Mesendoderm (in vitro differentiated cells): Measurements from ENCODE around the gene EIF2B4.
"Not testable (repeated sequence)": the region's sequence is repeated elsewhere in the genome, so short reads cannot be mapped to it uniquely, and the experiment has no call there.

Experiments used
- DNase-seq: peaks from one replicate; pipeline ENCODE4 v3.0.0; 2013
- H2AK5ac ChIP-seq: 2 replicates; pipeline ENCODE4 v1.6.1; 2013; ENCODE audit warnings: low read length, inconsistent platforms
- H2BK120ac ChIP-seq: 2 replicates; pipeline ENCODE4 v1.6.1; 2013; ENCODE audit warnings: low read depth, mild to moderate bottlenecking, low read length, moderate library complexity, mixed read lengths
- H2BK15ac ChIP-seq: replicated peaks from 2 replicates; pipeline ENCODE4 v1.6.1; 2013; ENCODE audit warnings: low read depth, mild to moderate bottlenecking, moderate library complexity
- H2BK5ac ChIP-seq: 2 replicates; pipeline ENCODE4 v1.6.1; 2013; ENCODE audit warnings: low read length, inconsistent platforms
- H3K18ac ChIP-seq: 2 replicates; pipeline ENCODE4 v1.6.1; 2013; ENCODE audit warnings: mild to moderate bottlenecking, low read length, mixed read lengths
- H3K23ac ChIP-seq: one replicate; pipeline ENCODE4 v1.6.1; 2013; ENCODE audit warnings: low read length
- H3K27ac ChIP-seq: 2 replicates; pipeline ENCODE4 v1.5.1; 2013; ENCODE audit warnings: low read depth, mild to moderate bottlenecking, inconsistent platforms, low read length, moderate library complexity
- H3K27me3 ChIP-seq: 2 replicates; pipeline ENCODE4 v1.6.1; 2013; ENCODE audit warnings: low read length, control low read depth, mild to moderate bottlenecking, inconsistent platforms; ENCODE audit not compliant: insufficient read depth, poor library complexity
- H3K36me3 ChIP-seq: 2 replicates; pipeline ENCODE4 v1.6.1; 2013; ENCODE audit warnings: low read length, inconsistent platforms; ENCODE audit not compliant: control insufficient read depth, insufficient read depth
- H3K4ac ChIP-seq: one replicate; pipeline ENCODE4 v1.6.1; 2013; ENCODE audit warnings: low read depth, mild to moderate bottlenecking, low read length, moderate library complexity
- H3K4me1 ChIP-seq: 2 replicates; pipeline ENCODE4 v1.6.1; 2013; ENCODE audit warnings: low read depth, low read length, inconsistent platforms; ENCODE audit not compliant: control insufficient read depth
- H3K4me2 ChIP-seq: 2 replicates; pipeline ENCODE4 v1.6.1; 2013; ENCODE audit warnings: low read length
- H3K4me3 ChIP-seq: 2 replicates; pipeline ENCODE4 v1.5.1; 2013; ENCODE audit warnings: mild to moderate bottlenecking, low read length
- H3K56ac ChIP-seq: one replicate; pipeline ENCODE4 v1.6.1; 2013; ENCODE audit warnings: low read length
- H3K79me1 ChIP-seq: 2 replicates; pipeline ENCODE4 v1.6.1; 2013; ENCODE audit warnings: low read length, inconsistent platforms
- H3K79me2 ChIP-seq: 2 replicates; pipeline ENCODE4 v1.6.1; 2013; ENCODE audit warnings: mild to moderate bottlenecking, low read length; ENCODE audit not compliant: control insufficient read depth, insufficient read depth
- H3K9ac ChIP-seq: 2 replicates; pipeline ENCODE4 v1.6.1; 2013; ENCODE audit warnings: low read length, inconsistent platforms
- H4K5ac ChIP-seq: one replicate; pipeline ENCODE4 v1.6.1; 2013; ENCODE audit warnings: low read length
- H4K8ac ChIP-seq: one replicate; pipeline ENCODE4 v1.6.1; 2013; ENCODE audit warnings: low read depth, mild to moderate bottlenecking, control low read depth, low read length, moderate library complexity
- WGBS: extraction: QIAGEN DNeasy Blood & Tissue Kit; methylation state at CpG from one replicate; pipeline ENCODE4 v1.1.7; 2013; ENCODE audit warnings: low lambda C conversion rate, missing lambda C conversion rate; ENCODE audit not compliant: insufficient coverage; ENCODE audit errors: extremely low coverage; 5-methylcytosine and 5-hydroxymethylcytosine counted together

The EIF2B4 gene

GRCh38 chr2:27319839-27320238 is 50.3 kb downstream of the EIF2B4 start:
- H3K23ac ChIP-seq, H3K56ac ChIP-seq, H3K18ac ChIP-seq, H3K79me1 ChIP-seq, H3K9ac ChIP-seq, H2BK5ac ChIP-seq, H3K4ac ChIP-seq, H4K8ac ChIP-seq, H3K79me2 ChIP-seq, H3K4me3 ChIP-seq, H4K5ac ChIP-seq, DNase-seq, H2AK5ac ChIP-seq, H2BK15ac ChIP-seq, H3K27me3 ChIP-seq, H3K27ac ChIP-seq, H3K4me1 ChIP-seq, H2BK120ac ChIP-seq, H3K36me3 ChIP-seq, H3K4me2 ChIP-seq: not testable (repeated sequence)
- WGBS: no CpG with 5 or more reads among the region's 15 CpGs

- no peak overlapping the region for H4K8ac ChIP-seq
- H3K4me3 ChIP-seq: no peak overlapping the region
- no peak overlapping the region for H2BK120ac ChIP-seq
- H3K4me2 ChIP-seq: no peak overlapping the region
- DNase-seq: no peak
- no peak overlapping the region for H3K9ac ChIP-seq
- H4K5ac ChIP-seq: no peak overlapping the region
- H3K56ac ChIP-seq: no peak overlapping the region
- H3K27me3 ChIP-seq: no peaks in the 10 kb centered on the region
- H2BK5ac ChIP-seq: no peak overlapping the region
- no peak overlapping the region for H3K23ac ChIP-seq
- H3K18ac ChIP-seq: no peak overlapping the region
- no peaks in the 10 kb centered on the region for H3K79me2 ChIP-seq
- H3K36me3 ChIP-seq: no peaks in the 10 kb centered on the region
- H3K27ac ChIP-seq: no peak overlapping the region
- no peak overlapping the region for H2BK15ac ChIP-seq
- no peak overlapping the region for H2AK5ac ChIP-seq
- WGBS: no CpG with 5 or more reads among the region's 12 CpGs
- peaks cover 7% of the 10 kb centered on the region for H3K4me1 ChIP-seq
- no peak overlapping the region for H3K4ac ChIP-seq
- H3K79me1 ChIP-seq: no peaks in the 10 kb centered on the region
These were observed 53.3 kb downstream of the EIF2B4 start for GRCh38 chr2:27316655-27317412.

GRCh38 chr2:27315122-27315521 is 55.0 kb downstream of the EIF2B4 start:
- no peak for DNase-seq
- no peaks in the 10 kb centered on the region for H3K79me1 ChIP-seq
- no peak overlapping the region for H2AK5ac ChIP-seq
- H4K5ac ChIP-seq: no peak overlapping the region
- no peak overlapping the region for H3K4me2 ChIP-seq
- no CpG with 5 or more reads among the region's 8 CpGs for WGBS
- no peak overlapping the region for H3K9ac ChIP-seq
- no peaks in the 10 kb centered on the region for H3K27me3 ChIP-seq
- no peak overlapping the region for H3K27ac ChIP-seq
- no peak overlapping the region for H2BK15ac ChIP-seq
- no peak overlapping the region for H3K18ac ChIP-seq
- no peak overlapping the region for H2BK120ac ChIP-seq
- no peak overlapping the region for H3K4ac ChIP-seq
- H2BK5ac ChIP-seq: no peak overlapping the region
- no peak overlapping the region for H3K4me3 ChIP-seq
- peaks cover 4% of the 10 kb centered on the region for H3K4me1 ChIP-seq
- H3K79me2 ChIP-seq: no peaks in the 10 kb centered on the region
- H4K8ac ChIP-seq: no peak overlapping the region
- H3K36me3 ChIP-seq: no peaks in the 10 kb centered on the region
- H3K23ac ChIP-seq: no peak overlapping the region
- H3K56ac ChIP-seq: no peak overlapping the region

GRCh38 chr2:27314709-27315108 is 55.4 kb downstream of the EIF2B4 start:
- Histone ChIP-seq H2AK5ac (no peak overlapping the region), H4K5ac (no peak overlapping the region), H3K4me1 (peaks cover 4% of the 10 kb centered on the region), H3K4me3 (no peak overlapping the region), H4K8ac (no peak overlapping the region), H3K23ac (no peak overlapping the region), H3K79me1 (no peaks in the 10 kb centered on the region), H2BK120ac (no peak overlapping the region), H2BK15ac (no peak overlapping the region), H3K4ac (no peak overlapping the region), H3K27ac (no peak overlapping the region), H3K56ac (no peak overlapping the region), H3K4me2 (no peak overlapping the region), H3K9ac (no peak overlapping the region), H3K79me2 (no peaks in the 10 kb centered on the region), H3K18ac (no peak overlapping the region), H3K27me3 (no peaks in the 10 kb centered on the region), H2BK5ac (no peak overlapping the region), H3K36me3 (no peaks in the 10 kb centered on the region)
- no CpG with 5 or more reads among the region's 9 CpGs for WGBS
- no peak for DNase-seq
